Peyer's patch (tissue), 4 donors: ENCODE results near the gene SLC9A7. TPM values are rescaled to one million over a fixed set of nuclear protein-coding genes. Genes with fewer than 3 reads are reported as not detected.

Experiments used
- DNase-seq, 3 donors: peaks; one replicate each; pipeline ENCODE4 v3.0.0-alpha.2; 2017 to 2019
- H3K27ac ChIP-seq, 4 donors: fragments of 200-600 bp; sonication (generic); one replicate each; pipeline ENCODE4 v1.5.1; 2016 to 2019
- H3K27me3 ChIP-seq, 2 donors: fragments of 200-600 bp; sonication (generic); one replicate each; pipeline ENCODE4 v1.5.1; 2019
- H3K36me3 ChIP-seq, 3 donors: fragments of 200-600 bp; sonication (generic); one replicate each; pipeline ENCODE4 v1.5.1; 2016 to 2019
- H3K4me1 ChIP-seq, 4 donors: fragments of 200-600 bp; sonication (generic); one replicate each; pipeline ENCODE4 v1.5.1; 2016 to 2019
- H3K4me3 ChIP-seq, 4 donors: fragments of 200-600 bp; sonication (generic); 1 replicate in 3 of 4; 2 replicates in 1 of 4; pipeline ENCODE4 v1.5.1; 2016 to 2019; ENCODE audit warnings: mild to moderate bottlenecking in 1 of 4
- H3K9me3 ChIP-seq, 4 donors: fragments of 200-600 bp; sonication (generic); one replicate each; pipeline ENCODE4 v1.5.1; 2016 to 2019; ENCODE audit warnings: mild to moderate bottlenecking in 1 of 4
- CTCF ChIP-seq, 6 experiments: fragments of 450-650 bp in 4 of 6; fragments of 200-600 bp in 2 of 6; sonication (generic) in 1 of 6; IDR thresholded peaks; one replicate each; pipeline ENCODE4 v1.5.1; 2017 to 2019; ENCODE audit warnings: antibody characterized with exemption in 6 of 6, mild to moderate bottlenecking in 3 of 6, moderate library complexity in 1 of 6
- POLR2A ChIP-seq, 2 donors: fragments of 450-650 bp; IDR thresholded peaks; one replicate each; pipeline ENCODE4 v1.5.1; 2017; ENCODE audit warnings: antibody characterized with exemption in 2 of 2, mild to moderate bottlenecking in 2 of 2, moderate library complexity in 2 of 2
- total RNA-seq, 4 donors: library from RNA; depleted of rRNA; stranded (reverse); fragments of >200 nt; gene quantifications; one replicate each; pipeline ENCODE4 v1.1.0, GENCODE V29; 2016

SLC9A7 gene
- total RNA-seq, 4 donors from 2014 or later, result 0.35 to 9.1 (median 2.2) TPM

DNA sequence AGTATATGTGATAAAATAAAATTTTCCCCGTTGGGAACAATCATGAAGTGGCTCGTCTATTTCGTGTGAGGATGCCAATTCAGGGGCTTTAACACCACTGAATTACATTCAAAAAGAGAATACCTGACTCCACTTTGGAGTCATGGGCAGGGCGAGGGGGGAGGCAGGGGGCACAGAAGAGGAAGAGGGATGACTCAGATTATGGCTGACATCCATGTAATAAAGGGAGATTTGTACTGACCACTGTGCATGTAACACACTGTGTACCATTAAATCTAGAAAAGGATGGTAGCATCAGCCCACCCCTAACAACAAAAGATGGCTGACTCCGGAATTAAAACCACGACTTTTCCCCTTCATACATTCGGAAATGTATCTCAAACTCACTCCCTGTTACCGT lies 1.3 kb downstream of the SLC9A7 start:
- Histone ChIP-seq H3K36me3 (no peaks in the 10 kb centered on the region), H3K27ac (peak overlapping the region in 1 of 4 donors; percentile 83), H3K4me3 (peak overlapping the region in 1 of 4 donors; percentile 55), H3K9me3 (no peaks in the 10 kb centered on the region), H3K4me1 (no peaks in the 10 kb centered on the region), H3K27me3 (no peaks in the 10 kb centered on the region)
- TF ChIP-seq POLR2A (IDR thresholded peaks at IDR 0.05), result no peak
- TF ChIP-seq CTCF (IDR thresholded peaks at IDR 0.05), result no peak
- DNase-seq, result peak in 1 of 3 donors; percentile 18

DNA sequence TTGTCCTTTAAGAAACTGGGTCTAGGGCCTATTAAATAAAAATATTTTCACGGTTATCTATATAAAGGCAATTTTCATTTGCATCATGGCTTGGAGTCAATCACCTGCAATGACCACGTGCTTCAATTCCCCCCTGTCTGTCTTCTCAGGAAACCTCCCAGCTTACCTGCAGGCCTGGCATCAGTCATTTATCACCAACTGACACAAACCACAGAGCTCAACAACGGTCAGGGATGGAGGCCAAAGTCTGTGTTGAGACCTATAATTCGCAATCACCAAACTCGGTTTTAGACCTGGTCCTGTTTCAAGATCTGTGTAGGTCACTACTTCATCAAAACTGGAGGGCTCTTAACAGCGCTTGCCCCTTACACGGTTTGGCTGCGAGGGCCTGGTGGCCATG lies 1.9 kb downstream of the SLC9A7 start:
- Histone ChIP-seq H3K27me3 (no peaks in the 10 kb centered on the region), H3K4me3 (no peak overlapping the region), H3K36me3 (no peaks in the 10 kb centered on the region), H3K4me1 (no peaks in the 10 kb centered on the region), H3K27ac (peak overlapping the region in 1 of 4 donors; percentile 83), H3K9me3 (no peaks in the 10 kb centered on the region)
- no peak for DNase-seq
- TF ChIP-seq CTCF (IDR thresholded peaks at IDR 0.05) (no peak), POLR2A (IDR thresholded peaks at IDR 0.05) (no peak)

DNA sequence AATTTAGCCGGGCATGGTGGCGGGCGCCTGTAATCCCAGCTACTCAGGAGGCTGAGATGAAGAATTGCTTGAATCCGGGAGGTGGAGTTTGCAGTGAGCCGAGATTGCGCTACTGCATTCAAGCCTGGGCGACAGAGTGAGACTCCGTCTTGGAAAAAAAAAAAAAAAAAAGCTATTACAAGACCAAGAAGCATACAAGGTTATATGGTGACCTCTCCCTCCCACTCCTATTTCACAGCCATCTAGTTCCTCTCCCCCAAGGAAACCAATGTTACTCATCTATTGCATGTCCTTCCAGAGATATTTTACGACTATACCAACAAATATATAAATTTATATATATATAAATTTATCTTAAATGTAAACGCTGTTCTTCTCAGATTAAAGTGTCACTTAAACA lies 3.2 kb downstream of the SLC9A7 start:
- Histone ChIP-seq H3K27ac (peak overlapping the region in 1 of 4 donors; percentile 59), H3K36me3 (no peaks in the 10 kb centered on the region), H3K9me3 (no peaks in the 10 kb centered on the region), H3K4me1 (no peaks in the 10 kb centered on the region), H3K4me3 (no peak overlapping the region), H3K27me3 (no peaks in the 10 kb centered on the region)
- TF ChIP-seq POLR2A (IDR thresholded peaks at IDR 0.05) (no peak), CTCF (IDR thresholded peaks at IDR 0.05) (no peak)
- no peak for DNase-seq

GRCh38 chrX:46754586-46755061 lies 4.3 kb downstream of the SLC9A7 start:
- H3K9me3 ChIP-seq, result no peaks in the 10 kb centered on the region
- no peaks in the 10 kb centered on the region for H3K27me3 ChIP-seq
- DNase-seq, result no peak
- TF ChIP-seq CTCF (IDR thresholded peaks at IDR 0.05) (no peak), POLR2A (IDR thresholded peaks at IDR 0.05) (no peak)
- H3K36me3 ChIP-seq, result no peaks in the 10 kb centered on the region
- H3K27ac ChIP-seq, result peak overlapping the region in 1 of 4 donors; percentile 59
- no peak overlapping the region for H3K4me3 ChIP-seq
- no peaks in the 10 kb centered on the region for H3K4me1 ChIP-seq

DNA sequence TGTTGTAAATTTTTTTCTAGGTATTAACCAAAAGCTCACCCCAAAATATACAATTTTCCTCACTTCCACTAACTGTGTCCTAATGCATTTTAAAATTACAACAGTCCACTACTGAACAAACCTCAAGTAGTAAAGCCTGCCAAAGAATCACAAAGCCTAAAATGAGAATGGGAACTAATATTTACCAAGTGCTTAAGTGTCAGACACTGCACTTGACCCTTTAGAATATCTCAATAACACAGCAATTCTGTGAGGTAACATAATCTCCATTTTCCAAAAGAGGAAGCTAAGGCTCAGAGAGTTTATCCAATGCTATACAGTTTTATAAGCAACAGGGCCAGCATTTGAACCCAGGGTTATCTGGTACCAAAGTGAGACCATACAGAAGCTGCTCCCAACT lies 4.9 kb downstream of the SLC9A7 start:
- H3K36me3 ChIP-seq, result no peaks in the 10 kb centered on the region
- H3K9me3 ChIP-seq, result no peaks in the 10 kb centered on the region
- H3K4me3 ChIP-seq, result no peak overlapping the region
- no peaks in the 10 kb centered on the region for H3K27me3 ChIP-seq
- no peak for DNase-seq
- TF ChIP-seq CTCF (IDR thresholded peaks at IDR 0.05), result no peak
- no peak for TF ChIP-seq POLR2A (IDR thresholded peaks at IDR 0.05)
- H3K27ac ChIP-seq, result peak overlapping the region in 1 of 4 donors; percentile 59
- H3K4me1 ChIP-seq, result no peaks in the 10 kb centered on the region

- H3K27me3 ChIP-seq, result no peaks in the 10 kb centered on the region
- TF ChIP-seq POLR2A (IDR thresholded peaks at IDR 0.05) (no peak), CTCF (IDR thresholded peaks at IDR 0.05) (no peak)
- H3K4me1 ChIP-seq, result no peaks in the 10 kb centered on the region
- H3K4me3 ChIP-seq, result no peak overlapping the region
- DNase-seq, result no peak
- H3K27ac ChIP-seq, result no peak overlapping the region
- H3K9me3 ChIP-seq, result no peaks in the 10 kb centered on the region
- no peaks in the 10 kb centered on the region for H3K36me3 ChIP-seq
Measured at GRCh38 chrX:46750889-46751288, 8.0 kb downstream of the SLC9A7 start.
